Amniotic stem cell (primary cell): ENCODE results near the gene UGT1A6.
"Not testable (repeated sequence)": the region's sequence is repeated elsewhere in the genome, so short reads cannot be mapped to it uniquely, and the experiment has no call there.

Experiments used
- DNase-seq: peaks from one replicate; lab custom pipeline; 2025; lab: John Stamatoyannopoulos, UW

Gene UGT1A6

GRCh38 chr2:233686928-233687327 is 5.8 kb upstream of the UGT1A6 start:
- DNase-seq = no peak

- DNase-seq = no peak
Measured at GRCh38 chr2:233688341-233688740, 4.3 kb upstream of the UGT1A6 start.

- DNase-seq = no peak
Measured at GRCh38 chr2:233689031-233689430, 3.7 kb upstream of the UGT1A6 start.

GRCh38 chr2:233689501-233689900 is 3.2 kb upstream of the UGT1A6 start:
- DNase-seq = no peak

- no peak for DNase-seq
Measured at GRCh38 chr2:233690444-233690843, 2.2 kb upstream of the UGT1A6 start.

- DNase-seq = no peak
Measured at GRCh38 chr2:233691443-233692433, 952 bp upstream of the UGT1A6 start.

- no peak for DNase-seq
Measured at GRCh38 chr2:233693963-233694362, 1.3 kb downstream of the UGT1A6 start.

- no peak for DNase-seq
Measured at GRCh38 chr2:233698740-233699139, 6.0 kb downstream of the UGT1A6 start.

- no peak for DNase-seq
Measured at GRCh38 chr2:233699424-233700027, 6.8 kb downstream of the UGT1A6 start.

- peak; percentile 32 for DNase-seq
Measured at GRCh38 chr2:233700028-233700635, 7.4 kb downstream of the UGT1A6 start.

- DNase-seq = not testable (repeated sequence)
Measured at GRCh38 chr2:233700842-233701241, 8.2 kb downstream of the UGT1A6 start.

GRCh38 chr2:233702238-233702637 is 9.5 kb downstream of the UGT1A6 start:
- DNase-seq = no peak

GRCh38 chr2:233705911-233706506 is 13.3 kb downstream of the UGT1A6 start:
- no peak for DNase-seq

- peak; percentile 55 for DNase-seq
Measured at GRCh38 chr2:233706720-233707119, 14.0 kb downstream of the UGT1A6 start.

- no peak for DNase-seq
Measured at GRCh38 chr2:233707940-233708644, 15.4 kb downstream of the UGT1A6 start.

GRCh38 chr2:233708942-233709341 is 16.3 kb downstream of the UGT1A6 start:
- no peak for DNase-seq

- DNase-seq = peak; percentile 75
Measured at GRCh38 chr2:233711312-233712008, 18.8 kb downstream of the UGT1A6 start.

GRCh38 chr2:233712611-233713261 is 20.0 kb downstream of the UGT1A6 start, which contains the start of gene UGT1A5:
UGT1A5 (plus strand) TSS chr2:233712907; CDS start chr2:233712992, 85 bp downstream.
- DNase-seq = no peak

- no peak for DNase-seq
Measured at GRCh38 chr2:233713262-233713615, 20.5 kb downstream of the UGT1A6 start.

GRCh38 chr2:233714121-233714520 is 21.4 kb downstream of the UGT1A6 start:
- no peak for DNase-seq

GRCh38 chr2:233718552-233718951 is 25.9 kb downstream of the UGT1A6 start, which contains the start of gene UGT1A4:
UGT1A4 (plus strand) TSS chr2:233718736; CDS start chr2:233718821, 85 bp downstream.
- DNase-seq = no peak
